HAP-1 (cell line): ENCODE measurements around the gene NPTX1.

Source experiments
- DNase-seq, 2 experiments: peaks; one replicate each; pipeline ENCODE4 v3.0.0-alpha.2; 2016 to 2020; ENCODE audit warnings: low spot score in 2 of 2
- H3K27me3 ChIP-seq: fragments of 250-450 bp; sonication (Bioruptor Pico); 2 replicates; pipeline ENCODE4 v1.5.1; 2020; ENCODE audit warnings: low read depth, mild to moderate bottlenecking, moderate library complexity
- H3K36me3 ChIP-seq: fragments of 250-450 bp; sonication (Bioruptor Pico); replicated peaks from 2 replicates; pipeline ENCODE4 v1.5.1; 2020; ENCODE audit warnings: mild to moderate bottlenecking
- H3K4me1 ChIP-seq: fragments of 250-450 bp; sonication (Bioruptor Pico); 2 replicates; pipeline ENCODE4 v1.5.1; 2020; ENCODE audit warnings: mild to moderate bottlenecking
- H3K4me3 ChIP-seq: fragments of 250-450 bp; sonication (Bioruptor Pico); 2 replicates; pipeline ENCODE4 v1.5.1; 2020; ENCODE audit warnings: mild to moderate bottlenecking, moderate library complexity
- H3K9me3 ChIP-seq: fragments of 250-450 bp; sonication (Bioruptor Pico); 2 replicates; pipeline ENCODE4 v1.5.1; 2020; ENCODE audit warnings: mild to moderate bottlenecking, moderate library complexity
- in situ Hi-C: fragments of 300-500 bp; cut with MboI; formaldehyde crosslinking; loops from 3 replicates; pipeline ENCODE4 v1.14.3; 2020; ENCODE audit warnings: low sequenced_read_pairs, inconsistent platforms, mixed read lengths

NPTX1 gene

GRCh38 chr17:80498920-80499410 is 22.6 kb upstream of the NPTX1 start:
- no peaks in the 10 kb centered on the region for H3K4me1 ChIP-seq
- no peak for DNase-seq
- in situ Hi-C loops: no loop called here
- H3K4me3 ChIP-seq: no peak overlapping the region
- H3K27me3 ChIP-seq: no peaks in the 10 kb centered on the region
- H3K36me3 ChIP-seq: no peaks in the 10 kb centered on the region
- no peaks in the 10 kb centered on the region for H3K9me3 ChIP-seq

- no peaks in the 10 kb centered on the region for H3K27me3 ChIP-seq
- in situ Hi-C loops: no loop called here
- H3K9me3 ChIP-seq: no peaks in the 10 kb centered on the region
- H3K36me3 ChIP-seq: no peaks in the 10 kb centered on the region
- H3K4me1 ChIP-seq: no peaks in the 10 kb centered on the region
- no peak for DNase-seq
- H3K4me3 ChIP-seq: no peak overlapping the region
Measured at GRCh38 chr17:80498242-80498919, 22.0 kb upstream of the NPTX1 start.

GRCh38 chr17:80497726-80498241 is 21.4 kb upstream of the NPTX1 start:
- no peak for DNase-seq
- Histone ChIP-seq H3K9me3 (no peaks in the 10 kb centered on the region), H3K27me3 (no peaks in the 10 kb centered on the region), H3K4me1 (no peaks in the 10 kb centered on the region), H3K4me3 (no peak overlapping the region), H3K36me3 (no peaks in the 10 kb centered on the region)
- in situ Hi-C loops: no loop called here

- no peaks in the 10 kb centered on the region for H3K9me3 ChIP-seq
- H3K4me3 ChIP-seq: no peak overlapping the region
- H3K4me1 ChIP-seq: no peaks in the 10 kb centered on the region
- no peaks in the 10 kb centered on the region for H3K36me3 ChIP-seq
- DNase-seq: no peak
- H3K27me3 ChIP-seq: 0 out of 2 replicates have a peak, but pooled peaks cover 3% of the 10 kb centered on the region
- in situ Hi-C loops: no loop called here
Measured at GRCh38 chr17:80494547-80494946, 18.1 kb upstream of the NPTX1 start.

- Histone ChIP-seq H3K9me3 (no peaks in the 10 kb centered on the region), H3K4me1 (no peaks in the 10 kb centered on the region), H3K4me3 (no peak overlapping the region), H3K36me3 (no peaks in the 10 kb centered on the region), H3K27me3 (0 out of 2 replicates have a peak, but pooled peaks cover 3% of the 10 kb centered on the region)
- in situ Hi-C loops: no loop called here
- DNase-seq: no peak
Measured at GRCh38 chr17:80492343-80493136, 16.1 kb upstream of the NPTX1 start.

- peaks cover 3% of the 10 kb centered on the region; the same call in 1 of the 2 replicates for H3K27me3 ChIP-seq
- DNase-seq: peak in 1 of 2 experiments; percentile 45
- no peaks in the 10 kb centered on the region for H3K4me1 ChIP-seq
- H3K36me3 ChIP-seq: no peaks in the 10 kb centered on the region
- no peak overlapping the region for H3K4me3 ChIP-seq
- H3K9me3 ChIP-seq: no peaks in the 10 kb centered on the region
- in situ Hi-C loops: no loop called here
Measured at GRCh38 chr17:80491478-80492342, 15.3 kb upstream of the NPTX1 start.

GRCh38 chr17:80487511-80487910 is 11.1 kb upstream of the NPTX1 start:
- DNase-seq: no peak
- Histone ChIP-seq H3K4me3 (no peak overlapping the region), H3K4me1 (no peaks in the 10 kb centered on the region), H3K36me3 (no peaks in the 10 kb centered on the region), H3K27me3 (peaks cover 3% of the 10 kb centered on the region; the same call in 1 of the 2 replicates), H3K9me3 (no peaks in the 10 kb centered on the region)
- in situ Hi-C loops: no loop called here

- Histone ChIP-seq H3K27me3 (peaks cover 3% of the 10 kb centered on the region; the same call in 1 of the 2 replicates), H3K4me3 (no peak overlapping the region), H3K4me1 (no peaks in the 10 kb centered on the region), H3K9me3 (no peaks in the 10 kb centered on the region), H3K36me3 (no peaks in the 10 kb centered on the region)
- in situ Hi-C loops: no loop called here
- DNase-seq: no peak
Measured at GRCh38 chr17:80486692-80487091, 10.3 kb upstream of the NPTX1 start.

- Histone ChIP-seq H3K27me3 (peaks cover 3% of the 10 kb centered on the region; the same call in 1 of the 2 replicates), H3K36me3 (no peaks in the 10 kb centered on the region), H3K4me3 (no peak overlapping the region), H3K9me3 (no peaks in the 10 kb centered on the region), H3K4me1 (no peaks in the 10 kb centered on the region)
- DNase-seq: no peak
- in situ Hi-C loops: no loop called here
Measured at GRCh38 chr17:80485846-80486245, 9.4 kb upstream of the NPTX1 start.

GRCh38 chr17:80482555-80483308 is 6.3 kb upstream of the NPTX1 start:
- no peaks in the 10 kb centered on the region for H3K4me1 ChIP-seq
- no peak overlapping the region for H3K4me3 ChIP-seq
- DNase-seq: no peak
- in situ Hi-C loops: no loop called here
- H3K36me3 ChIP-seq: no peaks in the 10 kb centered on the region
- H3K27me3 ChIP-seq: peaks cover 2% of the 10 kb centered on the region; the same call in 1 of the 2 replicates
- no peaks in the 10 kb centered on the region for H3K9me3 ChIP-seq

GRCh38 chr17:80482058-80482318 is 5.6 kb upstream of the NPTX1 start:
- no peaks in the 10 kb centered on the region for H3K36me3 ChIP-seq
- H3K27me3 ChIP-seq: peaks cover 7% of the 10 kb centered on the region; the same call in 1 of the 2 replicates
- no peak overlapping the region for H3K4me3 ChIP-seq
- H3K4me1 ChIP-seq: no peaks in the 10 kb centered on the region
- DNase-seq: no peak
- in situ Hi-C loops: no loop called here
- no peaks in the 10 kb centered on the region for H3K9me3 ChIP-seq

GRCh38 chr17:80481284-80482057 is 5.1 kb upstream of the NPTX1 start:
- Histone ChIP-seq H3K36me3 (no peaks in the 10 kb centered on the region), H3K4me1 (no peaks in the 10 kb centered on the region), H3K9me3 (no peaks in the 10 kb centered on the region), H3K27me3 (peaks cover 7% of the 10 kb centered on the region; the same call in 1 of the 2 replicates), H3K4me3 (no peak overlapping the region)
- no peak for DNase-seq
- in situ Hi-C loops: no loop called here
